CD4-positive, alpha-beta T cell treated with Interleukin-4 for 4 hours (primary cell): ENCODE results near the gene FBXL12.
"Not testable (repeated sequence)": the region's sequence is repeated elsewhere in the genome, so short reads cannot be mapped to it uniquely, and the experiment has no call there.

Experiments used
- DNase-seq: peaks from one replicate; pipeline ENCODE4 v3.0.0-alpha.2; 2020

The FBXL12 gene

DNA sequence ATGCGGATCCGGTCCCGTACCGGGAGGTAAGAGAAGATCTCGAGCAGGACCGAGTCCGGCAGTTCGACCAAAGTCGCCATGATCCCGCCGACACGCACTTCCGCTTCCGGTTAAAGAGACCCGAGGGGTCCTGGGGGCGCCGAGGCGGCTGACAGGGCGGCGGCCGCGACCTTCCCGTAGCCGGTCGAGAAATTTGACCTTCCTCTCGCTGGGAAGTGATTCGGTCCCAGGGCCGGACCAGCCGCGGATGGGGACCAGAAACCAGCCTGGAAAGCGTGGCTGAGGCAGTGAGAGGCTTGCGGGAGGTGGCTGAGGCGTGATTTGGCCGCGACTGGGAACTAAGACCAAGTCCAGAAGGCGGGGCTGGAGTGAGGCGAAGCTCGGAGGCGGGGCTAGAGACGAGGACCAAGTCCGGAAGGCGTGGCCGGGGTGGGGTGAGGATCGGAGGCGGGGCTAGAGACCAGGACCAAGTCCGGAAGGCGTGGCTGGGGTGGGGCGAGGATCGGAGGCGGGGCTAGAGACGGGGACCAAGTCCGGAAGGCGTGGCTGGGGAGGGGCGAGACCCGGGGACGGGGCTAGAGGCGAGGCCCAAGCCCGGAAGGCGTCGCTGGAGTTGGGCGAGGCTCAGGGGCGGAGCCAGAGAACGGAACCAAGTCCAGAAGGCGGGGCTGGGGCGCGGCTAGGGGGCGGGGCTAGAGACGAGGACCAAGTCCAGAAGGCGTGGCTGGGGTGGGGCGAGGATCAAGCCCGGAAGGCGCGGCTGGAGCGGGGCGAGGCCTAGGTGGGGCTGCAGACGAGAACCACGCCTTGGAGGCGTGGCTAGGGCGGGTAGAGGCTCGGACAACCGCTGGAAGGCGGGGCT lies at the start of gene FBXL12:
Gene FBXL12, minus strand, starts transcription at position 346 of the 862 bp plus-strand sequence. Its CDS starts 266 bp downstream, at position 80.
- DNase-seq, result peak; percentile 99

DNA sequence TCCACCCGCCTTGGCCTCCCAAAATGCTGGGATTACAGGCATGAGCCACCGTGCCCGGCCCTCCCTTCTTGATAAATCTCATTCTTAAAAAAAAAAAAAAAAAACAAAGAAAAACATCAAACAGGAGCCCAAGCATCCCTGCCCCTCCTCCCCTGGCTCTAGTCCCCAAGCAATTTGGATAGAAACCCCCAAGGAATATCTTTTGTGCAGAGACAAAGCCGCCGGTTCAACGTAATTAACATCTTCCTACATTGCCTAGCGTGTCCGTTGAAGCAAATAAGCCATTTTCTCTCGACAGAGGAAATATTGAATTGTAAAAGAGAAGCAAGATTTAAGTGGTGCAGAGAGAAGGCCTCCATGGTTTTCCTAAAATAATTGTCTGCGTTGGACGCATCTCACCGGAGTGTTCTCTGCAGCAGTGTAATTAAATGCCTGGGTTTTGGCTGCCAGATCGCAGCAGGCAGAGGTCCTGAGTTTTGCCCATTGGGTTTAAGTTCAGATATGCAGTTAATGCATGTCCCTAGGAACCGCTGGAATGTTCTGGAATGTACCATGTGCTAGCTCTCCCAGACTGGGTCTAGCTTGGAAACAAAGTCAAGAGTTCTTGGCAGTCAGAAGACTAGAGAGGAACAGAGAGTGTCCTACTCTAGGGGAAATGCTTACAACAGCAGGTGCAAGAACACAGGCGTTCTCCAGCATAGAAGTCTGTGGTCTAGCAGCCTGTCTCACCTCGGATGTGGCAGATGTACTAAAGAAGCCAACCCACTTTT lies 47.0 kb upstream of the FBXL12 start:
- peak; percentile 64 for DNase-seq

- no peak for DNase-seq
Measured at GRCh38 chr19:9863759-9864158, 44.9 kb upstream of the FBXL12 start.

- peak; percentile 11 for DNase-seq
Measured at GRCh38 chr19:9862938-9863337, 44.1 kb upstream of the FBXL12 start.

- DNase-seq, result no peak
Measured at GRCh38 chr19:9861503-9861902, 42.6 kb upstream of the FBXL12 start.

DNA sequence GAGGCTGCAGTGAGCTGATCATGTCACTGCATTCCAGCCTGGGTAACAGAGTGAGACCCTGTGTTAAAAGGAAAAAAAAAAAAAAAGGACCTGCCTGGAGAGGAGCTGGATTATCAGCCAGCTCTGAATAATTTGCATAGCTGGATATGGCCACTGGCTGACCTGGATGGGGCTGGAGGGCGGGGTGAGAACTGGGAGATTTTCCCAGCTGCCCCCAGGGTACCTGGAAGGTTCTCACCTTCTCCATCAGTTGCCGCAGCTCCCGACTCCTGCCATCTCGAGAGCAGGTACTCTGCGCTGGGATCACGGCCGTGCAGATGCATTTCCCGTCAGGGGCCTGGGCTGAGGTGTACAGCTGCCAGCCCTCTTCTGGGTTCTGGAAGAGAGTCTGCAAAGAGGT lies 41.5 kb upstream of the FBXL12 start:
- DNase-seq, result no peak

DNA sequence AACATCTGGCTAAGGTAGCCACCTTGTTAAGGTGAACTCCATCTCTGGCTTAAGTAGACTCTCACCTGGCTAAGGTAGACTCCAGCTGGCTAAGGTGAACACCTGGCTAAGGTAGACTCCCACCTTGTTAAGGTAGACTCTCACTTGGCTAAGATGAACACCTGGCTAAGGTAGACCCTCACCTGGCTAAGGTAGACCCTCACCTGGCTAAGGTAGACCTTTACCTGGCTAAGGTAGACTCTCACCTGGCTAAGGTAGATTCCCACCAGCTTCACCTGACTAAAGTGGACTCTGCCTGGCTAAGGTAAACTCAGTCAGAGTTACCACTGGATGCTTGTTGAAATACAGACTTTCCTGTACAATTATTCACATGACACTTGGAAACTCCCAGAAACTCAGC lies 39.9 kb upstream of the FBXL12 start:
- DNase-seq, result no peak

GRCh38 chr19:9857920-9858746 lies 39.3 kb upstream of the FBXL12 start:
- peak; percentile 53 for DNase-seq

GRCh38 chr19:9857076-9857721 lies 38.3 kb upstream of the FBXL12 start:
- no peak for DNase-seq

DNA sequence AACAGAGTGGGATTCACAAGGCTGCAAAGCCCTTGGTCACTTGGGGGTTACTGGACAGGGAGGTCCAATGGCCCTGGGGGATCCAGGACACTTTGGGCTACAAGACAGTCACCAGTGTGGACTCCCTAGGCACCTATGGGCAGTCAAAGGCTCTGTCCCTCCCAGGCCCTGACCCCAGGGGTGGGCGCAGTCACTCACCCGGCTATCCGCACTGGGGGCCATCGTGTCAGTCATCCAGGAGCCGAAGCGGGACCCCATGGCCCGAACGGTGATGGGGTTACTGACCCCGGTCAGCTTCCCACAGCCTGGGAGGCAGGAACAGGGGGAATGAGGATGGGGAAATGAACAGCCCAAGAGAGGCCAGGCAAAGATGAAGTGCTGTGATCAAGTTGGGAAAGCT lies 37.7 kb upstream of the FBXL12 start:
- DNase-seq, result no peak

- DNase-seq, result no peak
Measured at GRCh38 chr19:9854282-9854846, 35.5 kb upstream of the FBXL12 start.

DNA sequence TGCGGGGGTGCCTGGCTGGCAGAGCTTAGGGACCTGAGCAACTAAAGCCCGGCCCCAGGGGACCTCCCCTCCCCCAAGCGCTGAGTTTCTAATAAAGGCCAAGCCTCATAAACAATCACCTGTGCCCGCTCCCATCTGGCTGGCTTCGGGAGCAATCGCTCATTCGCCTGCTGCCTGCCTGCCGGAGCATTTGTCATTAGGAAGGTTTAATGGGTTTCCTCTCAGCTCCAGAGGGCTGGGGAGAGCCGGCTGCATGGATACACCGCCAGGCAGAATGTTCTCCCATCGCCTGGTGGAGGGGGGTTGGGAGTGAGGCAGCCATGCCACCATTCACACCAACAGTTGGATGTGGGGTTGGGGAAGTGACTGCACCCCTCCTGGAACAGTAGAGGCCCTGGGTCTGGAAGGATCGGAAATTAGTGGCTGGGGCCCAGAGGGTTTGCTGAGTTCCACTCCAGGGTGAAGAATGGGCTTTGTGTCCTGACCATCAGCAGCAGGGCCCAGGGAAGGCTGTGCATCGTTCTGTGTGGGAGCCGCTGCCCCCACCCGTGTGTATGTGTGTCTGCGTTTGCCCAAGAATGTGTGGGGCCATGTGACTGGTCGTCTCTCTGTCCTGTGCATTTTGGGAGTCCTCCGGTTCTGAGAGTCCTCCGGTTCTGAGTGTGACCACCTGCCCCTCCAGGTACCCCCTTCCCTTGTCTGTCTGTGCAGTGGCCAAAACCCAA lies 31.5 kb upstream of the FBXL12 start:
- DNase-seq, result no peak

- DNase-seq, result no peak
Measured at GRCh38 chr19:9849791-9850190, 30.9 kb upstream of the FBXL12 start.

DNA sequence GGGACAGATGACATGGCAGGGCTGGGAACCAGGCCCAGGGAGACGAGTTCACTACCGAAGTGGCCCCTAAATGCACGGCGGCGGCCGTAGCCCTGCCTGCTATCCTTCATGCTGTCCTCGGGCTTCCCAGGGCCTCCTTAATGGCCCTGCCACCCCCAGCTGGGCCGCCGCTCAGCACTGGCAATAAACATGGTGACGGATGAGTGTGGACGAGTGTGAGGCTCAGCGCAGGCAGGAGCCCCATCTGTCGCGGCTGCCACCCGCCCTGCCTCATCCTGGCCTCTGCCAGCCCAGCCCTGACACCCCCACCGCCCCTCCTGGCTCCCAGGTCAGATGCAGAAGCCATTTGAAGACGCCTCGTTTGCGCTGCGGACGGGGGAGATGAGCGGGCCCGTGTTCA lies 29.9 kb upstream of the FBXL12 start:
- no peak for DNase-seq

DNA sequence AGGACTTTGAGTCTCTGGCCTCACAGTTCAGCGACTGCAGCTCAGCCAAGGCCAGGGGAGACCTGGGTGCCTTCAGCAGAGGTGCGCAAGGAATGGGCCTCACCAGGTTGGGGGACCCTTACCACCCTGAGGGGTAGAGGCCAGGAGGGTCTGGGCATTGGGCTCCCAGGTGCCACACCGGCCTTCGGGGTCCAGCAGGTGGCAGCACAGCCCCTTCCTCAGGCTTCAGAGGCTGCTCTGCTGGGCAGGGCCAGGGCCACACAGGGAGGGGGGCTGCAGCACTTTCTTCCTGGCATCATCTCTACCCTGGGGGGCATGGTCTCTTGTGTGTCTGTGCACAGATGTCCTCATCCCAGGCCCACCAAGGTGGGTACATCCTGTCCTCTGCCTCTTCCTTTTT lies 29.2 kb upstream of the FBXL12 start:
- peak; percentile 28 for DNase-seq

DNA sequence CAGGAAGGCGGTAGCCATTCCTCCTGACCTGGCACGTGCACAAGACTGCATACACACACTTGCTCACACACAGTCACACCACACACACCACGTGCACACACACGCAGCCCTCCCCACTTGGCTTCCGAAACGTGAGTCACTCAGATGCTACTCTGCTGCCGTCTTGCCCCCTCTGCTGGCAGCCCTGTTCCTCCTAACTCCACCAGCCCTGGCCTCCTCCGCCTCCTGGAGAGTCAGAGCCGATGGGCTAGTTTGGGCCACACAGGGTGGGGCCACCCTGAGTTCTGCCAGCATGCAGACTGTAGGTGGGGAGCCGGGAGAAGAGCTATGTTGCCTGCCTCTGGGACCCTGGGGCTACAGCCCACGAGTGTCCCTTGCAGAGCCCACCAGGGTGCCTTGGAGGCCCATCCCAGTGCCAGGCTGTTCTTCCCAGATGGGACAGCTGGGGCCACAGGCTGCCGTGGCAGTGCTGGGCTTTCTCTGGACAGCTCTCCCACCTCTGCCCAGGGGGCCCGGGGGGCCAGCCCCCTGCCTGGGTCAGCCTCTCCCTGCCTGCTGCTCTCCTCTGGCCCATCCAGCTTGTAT lies 28.3 kb upstream of the FBXL12 start:
- DNase-seq, result peak; percentile 45

- not testable (repeated sequence) for DNase-seq
Measured at GRCh38 chr19:9843626-9844273, 24.9 kb upstream of the FBXL12 start.

DNA sequence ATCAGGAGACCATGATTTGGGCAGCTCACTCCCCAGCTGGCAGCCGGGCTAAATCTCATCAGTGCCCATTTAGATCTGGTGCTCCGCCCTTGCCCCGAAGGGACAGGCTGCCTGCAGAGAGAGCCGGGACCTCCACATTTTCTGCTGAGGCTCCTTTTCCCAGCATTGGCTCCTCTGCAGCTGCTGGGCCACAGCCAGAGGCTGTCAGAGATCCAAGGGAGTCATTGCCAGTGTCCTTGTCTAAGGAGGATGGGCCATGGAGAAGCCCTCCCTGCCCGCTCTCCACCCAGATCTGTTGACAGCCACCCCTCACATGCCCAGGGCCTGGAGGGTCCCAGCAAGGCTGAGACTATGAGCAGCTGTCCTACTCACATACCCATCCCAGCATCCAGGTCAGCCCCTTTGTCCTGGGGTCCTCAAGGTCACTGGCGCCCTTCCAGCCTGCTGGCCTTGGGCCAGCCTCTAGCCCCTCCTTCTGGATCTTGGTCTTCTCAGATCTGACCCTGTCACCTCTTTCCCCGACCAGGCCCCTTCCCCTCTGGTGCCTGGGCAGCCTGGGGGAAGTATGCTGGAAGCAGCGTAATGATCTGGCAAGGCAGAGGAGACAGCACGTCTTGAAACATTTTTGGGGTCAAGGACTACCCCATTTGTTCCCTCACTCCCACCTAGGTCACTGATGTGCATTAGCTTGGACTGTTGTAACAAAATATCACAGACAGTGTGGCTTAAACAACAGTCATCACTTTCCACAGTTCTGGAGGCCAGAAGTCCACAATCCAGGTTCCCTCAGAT lies 24.2 kb upstream of the FBXL12 start:
- no peak for DNase-seq

DNA sequence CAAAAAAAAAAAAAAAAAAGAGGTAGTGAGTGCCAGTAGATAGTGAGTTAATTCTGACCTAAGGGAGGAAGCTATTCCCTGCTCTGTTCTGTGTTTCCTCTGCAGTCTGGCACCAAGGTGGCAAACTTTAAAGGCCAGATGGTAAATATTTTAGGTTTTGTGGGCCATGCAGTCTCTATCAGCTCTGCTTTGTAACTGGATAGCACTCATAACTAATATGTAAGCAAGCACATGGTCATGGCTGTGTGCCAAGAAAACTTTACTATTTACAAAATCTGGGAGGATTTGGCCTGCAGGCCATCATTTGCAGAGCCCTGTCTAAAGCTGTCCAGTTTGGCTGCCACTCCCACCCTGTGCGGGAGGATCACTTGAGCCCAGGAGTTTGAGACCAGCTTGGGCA lies 20.5 kb upstream of the FBXL12 start:
- DNase-seq, result no peak

DNA sequence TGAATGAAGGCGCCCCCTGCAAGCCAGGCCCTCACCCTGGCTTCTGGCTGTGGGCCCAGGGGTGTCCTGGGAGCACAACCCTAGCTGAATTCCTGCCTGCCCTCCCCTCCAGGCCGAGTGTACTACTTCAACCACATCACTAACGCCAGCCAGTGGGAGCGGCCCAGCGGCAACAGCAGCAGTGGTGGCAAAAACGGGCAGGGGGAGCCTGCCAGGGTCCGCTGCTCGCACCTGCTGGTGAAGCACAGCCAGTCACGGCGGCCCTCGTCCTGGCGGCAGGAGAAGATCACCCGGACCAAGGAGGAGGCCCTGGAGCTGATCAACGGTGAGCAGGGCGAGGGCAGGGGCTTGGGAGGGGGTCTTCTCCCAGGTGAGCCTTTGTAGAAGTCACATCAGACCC lies 19.4 kb upstream of the FBXL12 start:
- no peak for DNase-seq
